Natural killer cell (primary cell): Measurements from ENCODE around the gene RYR2. TPM values are rescaled to one million over a fixed set of nuclear protein-coding genes. Genes with fewer than 3 reads are reported as not detected.

Experiments used
- ATAC-seq, 3 donors: fragments of 150-1000 bp in 2 of 3; fragments of 200-7000 bp in 1 of 3; cut with Tn5 transposase; 1 replicate in 1 of 3; 2 replicates in 2 of 3; pipeline ENCODE4 v1.10.0; 2021; ENCODE audit warnings: mild to moderate bottlenecking in 2 of 3, moderate library complexity in 2 of 3
- DNase-seq, 2 donors: peaks; one replicate each; pipeline versions ENCODE4 v3.0.0 to v3.0.0-alpha.2; 2013 to 2021; ENCODE audit warnings: mixed read lengths in 1 of 2
- H3K27ac ChIP-seq: one replicate; pipeline ENCODE4 v1.5.1; 2013; ENCODE audit warnings: mild to moderate bottlenecking, low read length
- H3K27me3 ChIP-seq: one replicate; pipeline ENCODE4 v1.6.1; 2013; ENCODE audit warnings: low read length; ENCODE audit not compliant: control insufficient read depth, insufficient read depth
- H3K36me3 ChIP-seq: one replicate; pipeline ENCODE4 v1.6.1; 2013; ENCODE audit warnings: low read length; ENCODE audit not compliant: control insufficient read depth, insufficient read depth
- H3K4me1 ChIP-seq: one replicate; pipeline ENCODE4 v1.6.1; 2013; ENCODE audit warnings: low read length; ENCODE audit not compliant: control insufficient read depth, insufficient read depth
- H3K4me3 ChIP-seq: one replicate; pipeline ENCODE4 v1.5.1; 2013; ENCODE audit warnings: low read length
- H3K9me3 ChIP-seq: one replicate; pipeline ENCODE4 v1.6.1; 2013; ENCODE audit warnings: low read length; ENCODE audit not compliant: control insufficient read depth, insufficient read depth
- H3K27ac Mint-ChIP-seq, 2 donors: one replicate each; pipeline ENCODE4 v1.8.0; 2022; ENCODE audit warnings: mild to moderate bottlenecking in 2 of 2, mixed read lengths in 2 of 2, moderate library complexity in 1 of 2
- H3K27me3 Mint-ChIP-seq, 2 donors: one replicate each; pipeline ENCODE4 v1.8.0; 2022; ENCODE audit warnings: low read depth in 2 of 2, mixed read lengths in 2 of 2
- H3K36me3 Mint-ChIP-seq: one replicate; pipeline ENCODE4 v1.8.0; 2022; ENCODE audit warnings: mixed read lengths
- H3K4me1 Mint-ChIP-seq, 2 donors: one replicate each; pipeline ENCODE4 v1.8.0; 2022; ENCODE audit warnings: mixed read lengths in 2 of 2
- H3K4me3 Mint-ChIP-seq: one replicate; pipeline ENCODE4 v1.8.0; 2022; ENCODE audit warnings: mild to moderate bottlenecking, moderate library complexity, mixed read lengths
- H3K9me3 Mint-ChIP-seq, 2 donors: one replicate each; pipeline ENCODE4 v1.8.0; 2022; ENCODE audit warnings: mixed read lengths in 2 of 2
- WGBS: methylation state at CpG from one replicate; pipeline ENCODE4 v1.1.7; 2013; ENCODE audit warnings: missing lambda C conversion rate; ENCODE audit not compliant: insufficient coverage; 5-methylcytosine and 5-hydroxymethylcytosine counted together
- intact Hi-C: fragments of 100-400 bp; cut with micrococcal nuclease; formaldehyde crosslinking; loops from one replicate; pipeline ENCODE4 v1.14.2; 2022
- total RNA-seq, 4 donors: library from RNA; stranded (reverse); fragments of 120-200 nt in 1 of 4; gene quantifications; one replicate each; pipeline versions ENCODE4 v1.2.3 to v1.2.4, GENCODE V29; 2013 to 2022
- TF ChIP-seq, protein P1 (sequence below): fragments of 200-600 bp; IDR thresholded peaks from one replicate; pipeline ENCODE4 v1.8.0; 2022; ENCODE audit warnings: antibody characterized with exemption

RYR2 gene
- total RNA-seq, 3 donors from 2014 or later (not counting 1 experiment from before 2014, with no cell fraction given), result 0.13 to 1.2 (median 0.38) TPM

- H3K9me3 ChIP-seq, result no peaks in the 10 kb centered on the region
- 89% methylated on average over 4 of the region's 4 CpGs for WGBS
- H3K27ac ChIP-seq, result no peak overlapping the region
- Mint-ChIP-seq H3K36me3 (no peaks in the 10 kb centered on the region), H3K9me3 (peaks cover 6 to 7% of the 10 kb centered on the region in 2 donors), H3K4me1 (no peaks in the 10 kb centered on the region), H3K4me3 (no peak overlapping the region), H3K27ac (no peak overlapping the region), H3K27me3 (no peaks in the 10 kb centered on the region)
- intact Hi-C loops, result no loop called here
- ATAC-seq (no peak), DNase-seq (no peak)
- TF ChIP-seq, protein P1, sequence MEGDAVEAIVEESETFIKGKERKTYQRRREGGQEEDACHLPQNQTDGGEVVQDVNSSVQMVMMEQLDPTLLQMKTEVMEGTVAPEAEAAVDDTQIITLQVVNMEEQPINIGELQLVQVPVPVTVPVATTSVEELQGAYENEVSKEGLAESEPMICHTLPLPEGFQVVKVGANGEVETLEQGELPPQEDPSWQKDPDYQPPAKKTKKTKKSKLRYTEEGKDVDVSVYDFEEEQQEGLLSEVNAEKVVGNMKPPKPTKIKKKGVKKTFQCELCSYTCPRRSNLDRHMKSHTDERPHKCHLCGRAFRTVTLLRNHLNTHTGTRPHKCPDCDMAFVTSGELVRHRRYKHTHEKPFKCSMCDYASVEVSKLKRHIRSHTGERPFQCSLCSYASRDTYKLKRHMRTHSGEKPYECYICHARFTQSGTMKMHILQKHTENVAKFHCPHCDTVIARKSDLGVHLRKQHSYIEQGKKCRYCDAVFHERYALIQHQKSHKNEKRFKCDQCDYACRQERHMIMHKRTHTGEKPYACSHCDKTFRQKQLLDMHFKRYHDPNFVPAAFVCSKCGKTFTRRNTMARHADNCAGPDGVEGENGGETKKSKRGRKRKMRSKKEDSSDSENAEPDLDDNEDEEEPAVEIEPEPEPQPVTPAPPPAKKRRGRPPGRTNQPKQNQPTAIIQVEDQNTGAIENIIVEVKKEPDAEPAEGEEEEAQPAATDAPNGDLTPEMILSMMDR, result no peak
- H3K27me3 ChIP-seq, result no peaks in the 10 kb centered on the region
- no peaks in the 10 kb centered on the region for H3K36me3 ChIP-seq
- H3K4me3 ChIP-seq, result no peak overlapping the region
- H3K4me1 ChIP-seq, result no peaks in the 10 kb centered on the region
These were observed 202.8 kb downstream of the RYR2 start for GRCh38 chr1:237244778-237245177.

GRCh38 chr1:237247442-237247841 is 205.5 kb downstream of the RYR2 start:
- TF ChIP-seq, protein P1, result no peak
- WGBS, result 67% methylated on average over 1 of the region's 1 CpG
- ATAC-seq (no peak), DNase-seq (no peak)
- Mint-ChIP-seq H3K27ac (no peak overlapping the region), H3K36me3 (no peaks in the 10 kb centered on the region), H3K4me1 (no peaks in the 10 kb centered on the region), H3K9me3 (peaks cover 5 to 6% of the 10 kb centered on the region in 2 donors), H3K4me3 (no peak overlapping the region), H3K27me3 (no peaks in the 10 kb centered on the region)
- H3K4me1 ChIP-seq, result no peaks in the 10 kb centered on the region
- H3K9me3 ChIP-seq, result no peaks in the 10 kb centered on the region
- no peak overlapping the region for H3K27ac ChIP-seq
- H3K36me3 ChIP-seq, result no peaks in the 10 kb centered on the region
- no peaks in the 10 kb centered on the region for H3K27me3 ChIP-seq
- intact Hi-C loops, result no loop called here
- H3K4me3 ChIP-seq, result no peak overlapping the region

GRCh38 chr1:237249120-237249519 is 207.1 kb downstream of the RYR2 start:
- Mint-ChIP-seq H3K27me3 (no peaks in the 10 kb centered on the region), H3K36me3 (no peaks in the 10 kb centered on the region), H3K4me1 (no peaks in the 10 kb centered on the region), H3K4me3 (no peak overlapping the region), H3K9me3 (peaks cover 2 to 5% of the 10 kb centered on the region in 2 donors), H3K27ac (no peak overlapping the region)
- no peak overlapping the region for H3K4me3 ChIP-seq
- WGBS, result 67% methylated on average over 1 of the region's 1 CpG
- H3K27me3 ChIP-seq, result no peaks in the 10 kb centered on the region
- no peaks in the 10 kb centered on the region for H3K36me3 ChIP-seq
- ATAC-seq (no peak), DNase-seq (no peak)
- no peak overlapping the region for H3K27ac ChIP-seq
- H3K9me3 ChIP-seq, result no peaks in the 10 kb centered on the region
- TF ChIP-seq, protein P1, result no peak
- no peaks in the 10 kb centered on the region for H3K4me1 ChIP-seq
- intact Hi-C loops, result no loop called here

DNA sequence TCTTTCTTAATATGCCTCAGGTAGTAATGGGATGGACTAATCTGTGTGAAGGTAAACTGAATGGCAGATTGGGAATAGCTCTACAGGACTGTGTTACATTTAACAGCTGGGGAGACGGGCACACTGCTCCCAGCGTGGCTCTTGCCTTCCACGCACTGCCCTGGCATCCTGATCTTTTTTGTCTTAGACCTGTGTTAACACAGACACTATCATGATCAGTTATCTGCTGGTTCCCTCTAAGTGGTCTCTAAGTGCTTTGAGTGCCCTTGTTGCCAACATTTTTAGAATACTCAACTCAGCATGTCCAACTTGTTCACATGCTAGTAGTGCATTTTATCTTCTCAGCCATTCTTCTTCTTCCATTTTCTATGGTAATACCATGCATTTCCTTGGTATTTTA is 208.1 kb downstream of the RYR2 start:
- Mint-ChIP-seq H3K4me3 (no peak overlapping the region), H3K9me3 (peaks cover 0 to 5% of the 10 kb centered on the region in 2 donors), H3K4me1 (no peaks in the 10 kb centered on the region), H3K27ac (no peak overlapping the region), H3K36me3 (no peaks in the 10 kb centered on the region), H3K27me3 (no peaks in the 10 kb centered on the region)
- H3K27me3 ChIP-seq, result no peaks in the 10 kb centered on the region
- H3K4me1 ChIP-seq, result no peaks in the 10 kb centered on the region
- H3K4me3 ChIP-seq, result no peak overlapping the region
- H3K36me3 ChIP-seq, result no peaks in the 10 kb centered on the region
- no peak for DNase-seq
- 91% methylated on average over 3 of the region's 3 CpGs for WGBS
- H3K27ac ChIP-seq, result no peak overlapping the region
- ATAC-seq, result no peak
- intact Hi-C loops, result no loop called here
- TF ChIP-seq, protein P1, result no peak
- H3K9me3 ChIP-seq, result no peaks in the 10 kb centered on the region
